HCT116 (cell line): Measurements from ENCODE around the gene FLNB. TPM values are rescaled to one million over a fixed set of nuclear protein-coding genes. Genes with fewer than 3 reads are reported as not detected.
A peak's percentile ranks its signal among the peaks of the same experiment; 100 is the strongest.

ENCODE experiments used
- ATAC-seq: fragments of 200-7000 bp; cut with Tn5 transposase; 2 replicates; pipeline ENCODE4 v1.9.1; 2020; ENCODE audit warnings: mild to moderate bottlenecking, moderate library complexity
- BruUV-seq: library from RNA; stranded (reverse); fragments of 400-500 nt; replicated peaks from 2 replicates; lab custom pipeline; 2021; lab: Mats Ljungman, UMichigan
- CTCF ChIA-PET: fragments of 300-600 bp; sonication (Branson Sonifier 250); formaldehyde crosslinking; loops from one replicate; lab custom pipeline; 2021; ENCODE audit warnings: antibody characterized with exemption; lab: Charles Lee
- POLR2A ChIA-PET: fragments of 300-600, 350-600 bp; sonication (Branson Sonifier 250); formaldehyde crosslinking; loops from one replicate; lab custom pipeline; 2021; ENCODE audit warnings: antibody characterized with exemption; lab: Charles Lee
- RAD21 ChIA-PET, 2 experiments: fragments of 300-600 bp; sonication (Branson Sonifier 250); formaldehyde crosslinking; loops; one replicate each; lab custom pipeline; 2023; ENCODE audit warnings: low total read pairs in 2 of 2; ENCODE audit not compliant: uncharacterized antibody in 2 of 2, unreplicated experiment in 2 of 2, low non-redundant PET in 1 of 2; lab: Charles Lee
- DNase-seq: peaks from one replicate; pipeline ENCODE4 v3.0.0-alpha.2; 2010; ENCODE audit warnings: low read depth, low spot score
- H2AFZ ChIP-seq: fragments of 200-600 bp; shearing (Covaris generic), sonication (generic); 2 replicates; pipeline ENCODE4 v1.6.1; 2017; ENCODE audit warnings: low read depth, mixed run types, mixed read lengths, antibody characterized with exemption, low read length; ENCODE audit not compliant: poor library complexity, severe bottlenecking
- H3K27ac ChIP-seq: 2 replicates; pipeline ENCODE4 v1.5.1; 2012; ENCODE audit warnings: low read depth, low read length
- H3K27me3 ChIP-seq: fragments of 200-600 bp; sonication (generic); 2 replicates; pipeline ENCODE4 v1.6.1; 2016; ENCODE audit warnings: mixed run types, low read length, mixed read lengths; ENCODE audit not compliant: insufficient read depth
- H3K36me3 ChIP-seq, 2 experiments: fragments of 200-500 bp in 1 of 2; fragments of 200-600 bp in 1 of 2; sonication (Bioruptor generic) in 1 of 2; sonication (generic) in 1 of 2; 2 replicates each; pipeline versions ENCODE4 v1.5.1 to v1.6.1; 2014 to 2016; ENCODE audit warnings: low read length in 2 of 2, inconsistent platforms in 1 of 2, mixed read lengths in 1 of 2, mixed run types in 1 of 2; ENCODE audit not compliant: insufficient read depth in 2 of 2, control insufficient read depth in 1 of 2
- H3K4me1 ChIP-seq, 2 experiments: fragments of 200-600 bp in 1 of 2; sonication (generic) in 1 of 2; 2 replicates each; pipeline versions ENCODE4 v1.5.1 to v1.6.1; 2012 to 2017; ENCODE audit warnings: low read length in 2 of 2, inconsistent platforms in 1 of 2, mild to moderate bottlenecking in 1 of 2, mixed read lengths in 1 of 2, mixed run types in 1 of 2, moderate library complexity in 1 of 2; ENCODE audit not compliant: insufficient read depth in 2 of 2, control insufficient read depth in 1 of 2
- H3K4me2 ChIP-seq: fragments of 200-600 bp; sonication (generic); 2 replicates; pipeline ENCODE4 v1.6.1; 2017; ENCODE audit warnings: mixed run types, low read length, mixed read lengths
- H3K4me3 ChIP-seq, 2 experiments: fragments of 200-600 bp in 1 of 2; sonication (generic) in 1 of 2; replicated peaks in 1 of 2; 2 replicates each; pipeline ENCODE4 v1.5.1; 2011 to 2016; ENCODE audit warnings: low read length in 2 of 2, control low read depth in 1 of 2, low read depth in 1 of 2, mild to moderate bottlenecking in 1 of 2, mixed read lengths in 1 of 2, mixed run types in 1 of 2
- H3K79me2 ChIP-seq: fragments of 200-600 bp; sonication (generic); 2 replicates; pipeline ENCODE4 v1.6.1; 2017; ENCODE audit warnings: mild to moderate bottlenecking, mixed run types, low read length, moderate library complexity, mixed read lengths; ENCODE audit not compliant: insufficient read depth
- H3K9ac ChIP-seq: fragments of 200-600 bp; sonication (generic); 2 replicates; pipeline ENCODE4 v1.6.1; 2016; ENCODE audit warnings: low read length, mixed read lengths
- H3K9me2 ChIP-seq: fragments of 200-600 bp; sonication (generic), shearing (Covaris generic); 2 replicates; pipeline ENCODE4 v1.6.1; 2017; ENCODE audit warnings: mixed run types, mild to moderate bottlenecking, moderate library complexity; ENCODE audit not compliant: insufficient read depth
- H3K9me3 ChIP-seq, 2 experiments: fragments of 200-500 bp in 1 of 2; fragments of 200-600 bp in 1 of 2; sonication (Bioruptor generic) in 1 of 2; sonication (generic) in 1 of 2; 2 replicates each; pipeline ENCODE4 v1.6.1; 2014 to 2017; ENCODE audit warnings: low read length in 2 of 2, mixed read lengths in 2 of 2, inconsistent platforms in 1 of 2, low read depth in 1 of 2, mild to moderate bottlenecking in 1 of 2, mixed run types in 1 of 2, moderate library complexity in 1 of 2; ENCODE audit not compliant: control insufficient read depth in 1 of 2, insufficient read depth in 1 of 2
- H4K20me1 ChIP-seq: fragments of 200-600 bp; sonication (generic), shearing (Covaris generic); 2 replicates; pipeline ENCODE4 v1.6.1; 2017; ENCODE audit warnings: mixed run types, mild to moderate bottlenecking, moderate library complexity; ENCODE audit not compliant: insufficient read depth
- JUND ChIP-seq: IDR thresholded peaks from 2 replicates; pipeline ENCODE4 v1.6.1; 2012
- POLR2A ChIP-seq: IDR thresholded peaks from 2 replicates; pipeline ENCODE4 v1.7.0; 2011; ENCODE audit warnings: borderline replicate concordance; ENCODE audit not compliant: insufficient read depth, insufficient read length; ENCODE audit errors: extremely low read depth
- TCF7L2 ChIP-seq: IDR thresholded peaks from 2 replicates; pipeline ENCODE4 v1.7.0; 2011; ENCODE audit warnings: borderline replicate concordance, inconsistent platforms; ENCODE audit not compliant: insufficient read depth, insufficient read length; ENCODE audit errors: extremely low read depth
- YY1 ChIP-seq: IDR thresholded peaks from 2 replicates; pipeline ENCODE4 v1.6.1; 2011; ENCODE audit warnings: low read length, low read depth, moderate library complexity, mild to moderate bottlenecking; ENCODE audit not compliant: insufficient replicate concordance; ENCODE audit errors: extremely low read depth
- ZBTB33 ChIP-seq: IDR thresholded peaks from 2 replicates; pipeline ENCODE4 v1.6.1; 2011; ENCODE audit warnings: mild to moderate bottlenecking, low read length, moderate library complexity; ENCODE audit not compliant: insufficient replicate concordance; ENCODE audit errors: extremely low read depth
- ZFX ChIP-seq: fragments of 450-650 bp; IDR thresholded peaks from 2 replicates; pipeline ENCODE4 v1.6.1; 2017
- intact Hi-C: fragments of 100-400 bp; cut with micrococcal nuclease; formaldehyde crosslinking; loops from 2 replicates; pipeline ENCODE4 v1.10.0; 2022
- total RNA-seq: library from RNA; stranded (reverse); gene quantifications from one replicate; pipeline ENCODE4 v1.2.1, GENCODE V29; 2021; ENCODE audit not compliant: unreplicated experiment

The FLNB gene
- total RNA-seq, 1 experiment from 2014 or later, result 116 TPM

GRCh38 chr3:57967590-57967989 is 40.6 kb upstream of the FLNB start:
- DNase-seq (no peak), ATAC-seq (no peak)
- H3K27ac ChIP-seq, result no peak overlapping the region
- RAD21 ChIA-PET, result no interaction called here
- intact Hi-C loops, result loop anchor here (10.0 kb wide), 1 partner anchor 337 kb away; the partner anchor contains the start of genes HTD2 and RPP14
- CTCF ChIA-PET, result no interaction called here
- H3K4me1 ChIP-seq, result peaks cover 21 to 33% of the 10 kb centered on the region in 2 experiments
- H3K9me3 ChIP-seq, result no peaks in the 10 kb centered on the region
- no peak overlapping the region for H3K4me2 ChIP-seq
- no peak overlapping the region for H3K9ac ChIP-seq
- no peaks in the 10 kb centered on the region for H3K27me3 ChIP-seq
- no peaks in the 10 kb centered on the region for H3K9me2 ChIP-seq
- no peaks in the 10 kb centered on the region for H3K79me2 ChIP-seq
- BruUV-seq, result no TSS peak
- no peaks in the 10 kb centered on the region for H4K20me1 ChIP-seq
- TF ChIP-seq TCF7L2 (peak; percentile 52), ZBTB33 (no peak)
- H3K36me3 ChIP-seq, result no peaks in the 10 kb centered on the region
- H2AFZ ChIP-seq, result no peak overlapping the region
- POLR2A ChIA-PET, result no interaction called here
- no peak overlapping the region for H3K4me3 ChIP-seq

- TF ChIP-seq JUND (no peak), ZFX (no peak), YY1 (no peak), TCF7L2 (no peak), POLR2A (no peak)
- no peak for ATAC-seq
- no peaks in the 10 kb centered on the region for H3K9me2 ChIP-seq
- H3K4me2 ChIP-seq, result no peak overlapping the region
- intact Hi-C loops, result loop anchor here (10.0 kb wide), 1 partner anchor 336 kb away; the partner anchor contains the start of genes HTD2 and RPP14
- H3K9ac ChIP-seq, result no peak overlapping the region
- H3K79me2 ChIP-seq, result no peaks in the 10 kb centered on the region
- no peaks in the 10 kb centered on the region for H4K20me1 ChIP-seq
- no peak overlapping the region for H2AFZ ChIP-seq
- POLR2A ChIA-PET, result no interaction called here
- peaks cover 28 to 42% of the 10 kb centered on the region in 2 experiments for H3K4me1 ChIP-seq
- RAD21 ChIA-PET, result no interaction called here
- no peak overlapping the region for H3K27ac ChIP-seq
- H3K27me3 ChIP-seq, result no peaks in the 10 kb centered on the region
- BruUV-seq, result no TSS peak
- H3K4me3 ChIP-seq, result no peak overlapping the region
- no peaks in the 10 kb centered on the region for H3K9me3 ChIP-seq
- no peaks in the 10 kb centered on the region for H3K36me3 ChIP-seq
- DNase-seq, result no peak
- CTCF ChIA-PET, result no interaction called here
Measured at GRCh38 chr3:57968501-57968900, 39.7 kb upstream of the FLNB start.
